H1 (cell line): Measurements from ENCODE around the gene ATP7B. TPM values are rescaled to one million over a fixed set of nuclear protein-coding genes. Genes with fewer than 3 reads are reported as not detected.

Source experiments
- CTCF ChIA-PET: fragments of 300-600 bp; sonication (Branson Sonifier 250); formaldehyde crosslinking; loops from one replicate; lab custom pipeline; 2021; ENCODE audit not compliant: partially characterized antibody; lab: Charles Lee
- POLR2A ChIA-PET: fragments of 300-600 bp; sonication (Branson Sonifier 250); formaldehyde crosslinking; loops from one replicate; lab custom pipeline; 2021; ENCODE audit warnings: inconsistent platforms; ENCODE audit not compliant: partially characterized antibody; lab: Charles Lee
- DNase-seq, 2 experiments: peaks; one replicate each; pipeline versions ENCODE4 v3.0.0 to v3.0.0-alpha.2; 2010 to 2022; ENCODE audit warnings: low spot score in 2 of 2, low read depth in 1 of 2, mixed read lengths in 1 of 2
- FAIRE-seq: peaks from 2 replicates; lab custom pipeline; 2011; peaks lifted over from hg19 to GRCh38; lab: Jason Lieb, UNC
- H2AFZ ChIP-seq: 2 replicates; pipeline ENCODE4 v1.8.1; 2012; ENCODE audit warnings: low read length, inconsistent platforms
- H2AK5ac ChIP-seq: 2 replicates; pipeline ENCODE4 v1.6.1; 2013; ENCODE audit warnings: low read depth, low read length
- H2BK120ac ChIP-seq: replicated peaks from 2 replicates; pipeline ENCODE3; 2013; ENCODE audit warnings: low read depth, low read length, inconsistent platforms
- H2BK12ac ChIP-seq: 2 replicates; pipeline ENCODE4 v1.6.1; 2013; ENCODE audit warnings: low read depth, low read length
- H2BK15ac ChIP-seq: 2 replicates; pipeline ENCODE4 v1.6.1; 2013; ENCODE audit warnings: low read length
- H2BK20ac ChIP-seq: 2 replicates; pipeline ENCODE4 v1.6.1; 2013; ENCODE audit warnings: low read length
- H2BK5ac ChIP-seq: 2 replicates; pipeline ENCODE4 v1.6.1; 2013; ENCODE audit warnings: low read depth, low read length
- H3K14ac ChIP-seq: 2 replicates; pipeline ENCODE4 v1.6.1; 2013; ENCODE audit warnings: inconsistent platforms; ENCODE audit not compliant: insufficient read length
- H3K18ac ChIP-seq: 2 replicates; pipeline ENCODE4 v1.6.1; 2013; ENCODE audit warnings: low read length; ENCODE audit errors: extremely low read depth
- H3K23ac ChIP-seq: 2 replicates; pipeline ENCODE4 v1.6.1; 2013; ENCODE audit warnings: inconsistent platforms; ENCODE audit not compliant: insufficient read length
- H3K23me2 ChIP-seq: 2 replicates; pipeline ENCODE4 v1.6.1; 2013; ENCODE audit warnings: low read depth, low read length
- H3K27ac ChIP-seq: 2 replicates; pipeline ENCODE4 v1.6.1; 2011; ENCODE audit warnings: low read depth, low read length, inconsistent platforms
- H3K27me3 ChIP-seq, 4 experiments: replicated peaks in 1 of 4; 1 replicate in 1 of 4; 2 replicates in 3 of 4; pipeline versions ENCODE4 v1.6.1 to v1.8.1; 2011 to 2013; ENCODE audit warnings: low read length in 3 of 4, mild to moderate bottlenecking in 3 of 4, inconsistent platforms in 2 of 4, mixed read lengths in 2 of 4, moderate library complexity in 1 of 4; ENCODE audit not compliant: control insufficient read depth in 3 of 4, insufficient read depth in 3 of 4; ENCODE audit errors: extremely low read depth in 1 of 4
- H3K36me3 ChIP-seq, 4 experiments: 2 replicates each; pipeline versions ENCODE4 v1.6.1 to v1.8.1; 2011 to 2013; ENCODE audit warnings: mild to moderate bottlenecking in 4 of 4, low read length in 3 of 4, moderate library complexity in 2 of 4, control low read depth in 1 of 4, inconsistent platforms in 1 of 4; ENCODE audit not compliant: insufficient read depth in 4 of 4, control insufficient read depth in 2 of 4
- H3K4ac ChIP-seq: replicated peaks from 2 replicates; pipeline ENCODE3; 2013; ENCODE audit warnings: low read length, low read depth, mixed read lengths, inconsistent platforms; ENCODE audit not compliant: insufficient read length
- H3K4me1 ChIP-seq, 4 experiments: replicated peaks in 1 of 4; 1 replicate in 1 of 4; 2 replicates in 3 of 4; pipeline versions ENCODE4 v1.6.1 to v1.8.1; 2011 to 2013; ENCODE audit warnings: low read length in 3 of 4, inconsistent platforms in 2 of 4, mixed read lengths in 1 of 4; ENCODE audit not compliant: insufficient read depth in 4 of 4, control insufficient read depth in 3 of 4
- H3K4me2 ChIP-seq, 2 experiments: 2 replicates each; pipeline versions ENCODE4 v1.6.1 to v1.8.1; 2011 to 2013; ENCODE audit warnings: low read depth in 2 of 2, low read length in 2 of 2, control low read depth in 1 of 2, inconsistent platforms in 1 of 2, mild to moderate bottlenecking in 1 of 2; ENCODE audit not compliant: insufficient read depth in 1 of 2
- H3K4me3 ChIP-seq, 4 experiments: fragments of 200-600, 300-600 bp in 1 of 4; sonication (generic), shearing (Covaris generic), sonication (Bioruptor Twin) in 1 of 4; 2 replicates each; pipeline versions ENCODE4 v1.5.1 to v1.8.1; 2011 to 2016; ENCODE audit warnings: low read length in 4 of 4, low read depth in 3 of 4, control low read depth in 2 of 4, inconsistent platforms in 2 of 4, mild to moderate bottlenecking in 2 of 4, mixed read lengths in 1 of 4, moderate library complexity in 1 of 4; ENCODE audit not compliant: insufficient read depth in 2 of 4; ENCODE audit errors: extremely low read depth in 1 of 4
- H3K56ac ChIP-seq: replicated peaks from 2 replicates; pipeline ENCODE3; 2013; ENCODE audit warnings: low read depth, mild to moderate bottlenecking, mixed read lengths, low read length, inconsistent platforms; ENCODE audit not compliant: insufficient read length
- H3K79me1 ChIP-seq: 2 replicates; pipeline ENCODE4 v1.6.1; 2013; ENCODE audit warnings: low read depth, low read length, control low read depth
- H3K79me2 ChIP-seq, 2 experiments: 2 replicates each; pipeline versions ENCODE4 v1.6.1 to v1.8.1; 2012 to 2013; ENCODE audit warnings: low read length in 2 of 2, mild to moderate bottlenecking in 2 of 2, inconsistent platforms in 1 of 2; ENCODE audit not compliant: insufficient read depth in 2 of 2, control insufficient read depth in 1 of 2
- H3K9ac ChIP-seq, 4 experiments: replicated peaks in 1 of 4; 1 replicate in 1 of 4; 2 replicates in 3 of 4; pipeline versions ENCODE4 v1.6.1 to v1.8.1; 2011 to 2013; ENCODE audit warnings: low read depth in 3 of 4, low read length in 3 of 4, control low read depth in 2 of 4, mild to moderate bottlenecking in 2 of 4, moderate library complexity in 2 of 4, inconsistent platforms in 1 of 4; ENCODE audit errors: extremely low read depth in 1 of 4
- H3K9me3 ChIP-seq, 2 experiments: 2 replicates each; pipeline versions ENCODE4 v1.6.1 to v1.8.1; 2012 to 2013; ENCODE audit warnings: mild to moderate bottlenecking in 2 of 2, moderate library complexity in 2 of 2, control low read depth in 1 of 2, inconsistent platforms in 1 of 2, low read depth in 1 of 2, low read length in 1 of 2, mixed read lengths in 1 of 2; ENCODE audit not compliant: insufficient read depth in 2 of 2
- H4K20me1 ChIP-seq, 2 experiments: replicated peaks in 1 of 2; 2 replicates each; pipeline versions ENCODE3 to v1.8.1; 2011 to 2013; ENCODE audit warnings: inconsistent platforms in 2 of 2, low read length in 2 of 2, mild to moderate bottlenecking in 1 of 2; ENCODE audit not compliant: insufficient read depth in 2 of 2, control insufficient read depth in 1 of 2
- H4K5ac ChIP-seq: 2 replicates; pipeline ENCODE4 v1.6.1; 2013; ENCODE audit warnings: low read length, low read depth, mixed read lengths, inconsistent platforms; ENCODE audit not compliant: insufficient read length
- H4K8ac ChIP-seq: 2 replicates; pipeline ENCODE4 v1.8.0; 2013; ENCODE audit warnings: mild to moderate bottlenecking, moderate library complexity, low read length, inconsistent platforms; ENCODE audit not compliant: insufficient read depth; ENCODE audit errors: extremely low read depth
- H4K91ac ChIP-seq: replicated peaks from 2 replicates; pipeline ENCODE3; 2013; ENCODE audit warnings: low read length, mixed read lengths, inconsistent platforms; ENCODE audit not compliant: insufficient read length
- BCL11A ChIP-seq, 2 experiments: IDR thresholded peaks; one replicate each; pipeline ENCODE4 v1.6.1; 2011; ENCODE audit warnings: low read depth in 2 of 2, low read length in 2 of 2, mild to moderate bottlenecking in 2 of 2
- GABPA ChIP-seq: IDR thresholded peaks from 2 replicates; pipeline ENCODE4 v1.6.1; 2011; ENCODE audit warnings: mild to moderate bottlenecking, low read length, moderate library complexity, borderline replicate concordance; ENCODE audit not compliant: insufficient read depth
- PHF8 ChIP-seq: fragments of 200-600 bp; sonication (generic); conservative IDR thresholded peaks from 2 replicates; pipeline ENCODE4 v1.7.1; 2012; ENCODE audit warnings: low read depth, mild to moderate bottlenecking, inconsistent platforms, low read length, moderate library complexity
- POLR2AphosphoS5 ChIP-seq: IDR thresholded peaks from 2 replicates; pipeline ENCODE4 v1.6.1; 2011; ENCODE audit warnings: low read depth, low read length
- SIRT6 ChIP-seq: IDR thresholded peaks from one replicate; pipeline ENCODE4 v1.7.1; 2012; ENCODE audit warnings: low read length, inconsistent platforms
- SP1 ChIP-seq: IDR thresholded peaks from 2 replicates; pipeline ENCODE4 v1.6.1; 2011; ENCODE audit warnings: low read depth, low read length
- ZNF274 ChIP-seq: IDR thresholded peaks from 2 replicates; pipeline ENCODE4 v1.7.0; 2012; ENCODE audit warnings: low read length, borderline replicate concordance; ENCODE audit errors: extremely low read depth
- WGBS, 2 experiments: shearing (Covaris generic) in 1 of 2; methylation state at CpG; one replicate each; pipeline versions ENCODE4 v1.1.6 to v1.1.7; 2013 to 2015; ENCODE audit warnings: low lambda C conversion rate in 2 of 2, mixed read lengths in 2 of 2, inconsistent platforms in 1 of 2, low coverage in 1 of 2, missing lambda C conversion rate in 1 of 2; ENCODE audit not compliant: insufficient replicate concordance in 2 of 2, insufficient coverage in 1 of 2, insufficient read length in 1 of 2; ENCODE audit errors: extremely low coverage in 1 of 2, missing lambda C conversion rate in 1 of 2; 5-methylcytosine and 5-hydroxymethylcytosine counted together
- polyA plus RNA-seq, 7 experiments: library from polyadenylated mRNA; depleted of rRNA in 3 of 7; stranded (reverse) in 5 of 7; unstranded in 2 of 7; fragments of >200 nt in 5 of 7; fragments of 200-250 nt in 2 of 7; gene quantifications; 1 replicate in 5 of 7; 2 replicates in 1 of 7; 4 replicates in 1 of 7; pipeline versions ENCODE4 v1.2.1 to v1.2.3, GENCODE V29; 2011 to 2013; ENCODE audit warnings: missing spikeins in 2 of 7, mixed read lengths in 2 of 7
- total RNA-seq: library from RNA; stranded (reverse); fragmentation: NEBNext Ultra II Directional; extraction: Animal tissue kit (Norgen Biotek cat#: 25700); gene quantifications from 2 replicates; pipeline ENCODE4 v1.2.1, GENCODE V29; 2021

ATP7B gene
- total and polyA plus RNA-seq, 2 of the 8 experiments (the other 6 are each of a cell fraction or from before 2014, with no cell fraction given) = 4.1 to 9.2 TPM

DNA sequence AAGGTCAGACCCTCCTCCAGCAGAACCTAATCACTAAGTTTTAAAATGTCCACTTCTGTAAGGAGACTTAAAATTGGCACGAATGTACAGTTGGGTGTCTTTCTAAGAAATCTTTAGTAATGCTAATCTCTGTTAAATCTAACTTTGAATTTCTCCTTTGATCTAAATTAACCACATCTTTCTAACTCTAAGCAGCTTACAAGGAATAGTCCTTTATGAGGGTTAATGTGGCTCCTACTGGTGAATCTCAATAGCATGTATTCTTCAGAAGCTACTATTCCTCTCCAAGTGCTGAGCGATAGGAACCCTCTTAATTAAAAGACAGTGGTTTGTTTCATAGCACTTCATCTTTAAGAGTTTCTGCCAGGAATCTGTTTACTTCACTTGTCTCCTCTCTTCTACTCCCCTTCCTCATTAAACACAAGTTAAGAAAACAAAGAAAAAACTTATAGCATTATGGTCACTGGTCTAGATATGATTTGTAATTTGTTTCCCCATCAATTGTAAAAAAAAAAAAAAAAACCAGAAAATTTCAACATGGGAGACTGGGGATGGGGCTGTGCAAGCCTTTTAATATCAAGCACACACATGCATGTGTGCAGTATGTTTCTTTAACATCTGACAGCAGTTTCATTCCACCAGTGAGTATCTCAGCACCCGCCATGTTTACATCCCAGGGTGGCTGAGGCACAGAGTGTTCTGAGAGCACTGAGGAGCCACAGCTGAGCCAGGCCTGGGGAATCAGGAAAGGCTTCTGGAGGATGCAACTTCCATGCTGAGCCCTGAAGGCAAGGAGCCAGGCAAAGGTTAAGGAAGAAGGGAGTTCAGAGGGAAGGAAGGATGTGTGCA lies 57.7 kb downstream of the ATP7B start:
- no peaks in the 10 kb centered on the region for H3K79me2 ChIP-seq
- FAIRE-seq = no peak

More for the DNA sequence above, 57.7 kb downstream of the ATP7B start:
- Histone ChIP-seq H2AFZ (no peak overlapping the region), H3K23me2 (no peaks in the 10 kb centered on the region), H3K9ac (no peak overlapping the region), H4K20me1 (peaks cover 0 to 2% of the 10 kb centered on the region in 2 experiments), H3K23ac (no peak overlapping the region), H3K4me1 (no peaks in the 10 kb centered on the region), H4K91ac (no peak overlapping the region), H3K36me3 (no peaks in the 10 kb centered on the region), H2AK5ac (no peak overlapping the region), H3K18ac (no peak overlapping the region), H3K79me1 (no peaks in the 10 kb centered on the region), H2BK5ac (no peak overlapping the region), H2BK20ac (no peak overlapping the region), H3K4me2 (no peak overlapping the region), H3K56ac (no peak overlapping the region), H4K5ac (no peak overlapping the region), H2BK12ac (no peak overlapping the region; the same call in 1 of the 2 replicates), H2BK120ac (no peak overlapping the region), H3K27me3 (0 out of 7 replicates have a peak, but pooled peaks cover 0 to 2% (median 0%) of the 10 kb centered on the region in 4 experiments), H3K4me3 (no peak overlapping the region), H2BK15ac (no peak overlapping the region), H3K9me3 (0 out of 4 replicates have a peak, but pooled peaks cover 0 to 3% of the 10 kb centered on the region in 2 experiments), H3K4ac (no peak overlapping the region), H4K8ac (no peak overlapping the region; the same call in 1 of the 2 replicates), H3K14ac (no peak overlapping the region), H3K27ac (no peak overlapping the region)
- WGBS, 2 experiments = 93% methylated on average over 3 of the region's 3 CpGs; no CpG with 5 or more reads in 1 of the 2 experiments
- ChIA-PET POLR2A (no interaction called here), CTCF (no interaction called here)
- DNase-seq = no peak
- TF ChIP-seq PHF8 = no peak
- TF ChIP-seq GABPA = no peak
- no peak for TF ChIP-seq POLR2AphosphoS5
- no peak for TF ChIP-seq BCL11A (IDR thresholded peaks at IDR 0.05; ENCODE audit: low read depth in 2 of 2, low read length in 2 of 2)
- no peak for TF ChIP-seq SIRT6
- TF ChIP-seq ZNF274 = no peak
- no peak for TF ChIP-seq SP1
